ENCODE results near the gene IGSF9. TPM values are rescaled to one million over a fixed set of nuclear protein-coding genes. Genes with fewer than 3 reads are reported as not detected.
A peak's percentile ranks its signal among the peaks of the same experiment; 100 is the strongest.

IGSF9 gene
- total and polyA plus RNA-seq, 8 donors, result 0.83 to 5.4 (median 2.0) TPM

DNA sequence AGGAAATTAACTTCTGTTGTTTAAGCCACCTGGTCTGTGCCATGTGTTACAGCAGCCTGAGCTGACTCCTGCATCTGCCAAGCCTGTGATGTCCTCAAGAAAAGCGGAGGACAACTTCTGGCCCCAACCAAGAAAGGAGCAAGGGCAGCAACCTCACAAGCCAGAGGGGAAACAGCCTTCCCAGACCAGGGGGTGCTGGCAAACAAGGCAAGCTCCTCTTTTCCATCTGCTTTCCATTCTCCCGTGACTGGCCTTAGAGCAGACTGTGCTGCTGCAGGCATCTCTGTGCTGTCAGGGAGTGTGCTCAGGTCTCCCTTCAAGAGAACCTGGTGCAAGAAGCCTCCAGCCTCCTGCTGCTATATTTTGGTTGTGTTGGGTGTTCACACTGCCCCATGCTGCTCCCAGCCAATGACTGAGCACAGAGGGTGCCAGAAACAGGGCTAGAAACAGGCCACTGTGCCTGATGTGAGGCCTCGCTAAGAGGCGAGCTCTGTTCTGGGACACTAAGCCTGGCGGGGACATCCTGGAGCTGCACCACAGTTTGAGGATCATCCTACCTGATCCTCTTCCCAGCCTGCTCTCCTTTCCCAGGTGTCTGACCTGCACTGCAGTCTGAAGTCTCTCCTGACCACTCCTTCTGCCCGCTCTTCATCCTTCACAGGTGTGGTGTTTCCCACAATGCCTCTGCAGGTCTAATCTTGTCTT is 36.1 kb upstream of the IGSF9 start:
- no peak overlapping the region for H3K27ac ChIP-seq
- no peaks in the 10 kb centered on the region for H3K9me3 ChIP-seq
- ATAC-seq (no peak), FAIRE-seq (no peak), DNase-seq (peak in 1 of 6 donors; percentile 2)
- H3K27me3 ChIP-seq, result no peaks in the 10 kb centered on the region
- 92 to 94% methylated on average over 6 of the region's 6 CpGs for WGBS, 2 donors
- no peak overlapping the region for H3K4me3 ChIP-seq
- H3K36me3 ChIP-seq, result no peaks in the 10 kb centered on the region
- H3K4me1 ChIP-seq, result no peaks in the 10 kb centered on the region
- intact Hi-C loops (cut with DNase I), result no loop called here
- TF ChIP-seq, protein P1, sequence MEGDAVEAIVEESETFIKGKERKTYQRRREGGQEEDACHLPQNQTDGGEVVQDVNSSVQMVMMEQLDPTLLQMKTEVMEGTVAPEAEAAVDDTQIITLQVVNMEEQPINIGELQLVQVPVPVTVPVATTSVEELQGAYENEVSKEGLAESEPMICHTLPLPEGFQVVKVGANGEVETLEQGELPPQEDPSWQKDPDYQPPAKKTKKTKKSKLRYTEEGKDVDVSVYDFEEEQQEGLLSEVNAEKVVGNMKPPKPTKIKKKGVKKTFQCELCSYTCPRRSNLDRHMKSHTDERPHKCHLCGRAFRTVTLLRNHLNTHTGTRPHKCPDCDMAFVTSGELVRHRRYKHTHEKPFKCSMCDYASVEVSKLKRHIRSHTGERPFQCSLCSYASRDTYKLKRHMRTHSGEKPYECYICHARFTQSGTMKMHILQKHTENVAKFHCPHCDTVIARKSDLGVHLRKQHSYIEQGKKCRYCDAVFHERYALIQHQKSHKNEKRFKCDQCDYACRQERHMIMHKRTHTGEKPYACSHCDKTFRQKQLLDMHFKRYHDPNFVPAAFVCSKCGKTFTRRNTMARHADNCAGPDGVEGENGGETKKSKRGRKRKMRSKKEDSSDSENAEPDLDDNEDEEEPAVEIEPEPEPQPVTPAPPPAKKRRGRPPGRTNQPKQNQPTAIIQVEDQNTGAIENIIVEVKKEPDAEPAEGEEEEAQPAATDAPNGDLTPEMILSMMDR (IDR thresholded peaks at IDR 0.05), result no peak

DNA sequence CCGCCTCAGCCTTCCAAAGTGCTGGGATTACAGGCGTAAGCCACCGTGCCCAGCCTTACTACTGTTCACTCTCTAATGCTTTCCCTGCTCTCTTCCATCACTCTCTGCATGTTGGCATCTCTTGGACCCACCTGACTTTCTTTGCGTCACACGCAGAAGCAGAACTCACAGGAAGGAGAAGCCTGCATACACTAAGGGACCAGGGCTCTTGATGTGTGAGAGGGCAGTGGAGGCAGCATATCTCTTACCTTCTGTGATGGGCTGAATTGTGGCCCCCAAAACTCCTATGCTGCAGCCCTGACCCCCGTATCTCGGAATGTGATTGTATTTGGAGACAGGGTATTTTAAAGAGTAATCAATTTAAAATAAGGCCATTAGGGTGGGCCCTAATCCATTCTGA is 35.4 kb upstream of the IGSF9 start:
- Histone ChIP-seq H3K27me3 (no peaks in the 10 kb centered on the region), H3K9me3 (no peaks in the 10 kb centered on the region), H3K4me3 (no peak overlapping the region), H3K4me1 (no peaks in the 10 kb centered on the region), H3K36me3 (no peaks in the 10 kb centered on the region), H3K27ac (no peak overlapping the region)
- no peak for FAIRE-seq
- TF ChIP-seq, protein P1 (IDR thresholded peaks at IDR 0.05), result no peak
- ATAC-seq, result no peak
- intact Hi-C loops (cut with DNase I), result no loop called here
- peak in 1 of 6 donors; percentile 2 for DNase-seq
- 82 to 92% methylated on average over 7 of the region's 7 CpGs for WGBS, 2 donors

GRCh38 chr1:159980076-159980475 is 34.7 kb upstream of the IGSF9 start:
- no peak for FAIRE-seq
- Histone ChIP-seq H3K27me3 (no peaks in the 10 kb centered on the region), H3K4me1 (no peaks in the 10 kb centered on the region), H3K9me3 (no peaks in the 10 kb centered on the region), H3K36me3 (no peaks in the 10 kb centered on the region), H3K4me3 (no peak overlapping the region), H3K27ac (no peak overlapping the region)
- TF ChIP-seq, protein P1 (IDR thresholded peaks at IDR 0.05), result no peak
- no peak for ATAC-seq
- peak in 1 of 6 donors; percentile 1 for DNase-seq
- 67% methylated on average over 6 of the region's 6 CpGs for WGBS, 2 donors
- intact Hi-C loops (cut with DNase I), result no loop called here

- no peaks in the 10 kb centered on the region for H3K9me3 ChIP-seq
- no peaks in the 10 kb centered on the region for H3K27me3 ChIP-seq
- TF ChIP-seq, protein P1 (IDR thresholded peaks at IDR 0.05), result no peak
- DNase-seq (no peak), ATAC-seq (no peak), FAIRE-seq (peak; percentile 37)
- H3K4me3 ChIP-seq, result no peak overlapping the region
- intact Hi-C loops (cut with DNase I), result no loop called here
- no peaks in the 10 kb centered on the region for H3K4me1 ChIP-seq
- no peaks in the 10 kb centered on the region for H3K36me3 ChIP-seq
- WGBS, 2 donors, result 61 to 75% methylated on average over 3 of the region's 3 CpGs
- H3K27ac ChIP-seq, result no peak overlapping the region
Observed at GRCh38 chr1:159979257-159979656, 33.8 kb upstream of the IGSF9 start.

GRCh38 chr1:159978107-159978398 is 32.6 kb upstream of the IGSF9 start:
- no peaks in the 10 kb centered on the region for H3K9me3 ChIP-seq
- H3K4me1 ChIP-seq, result no peaks in the 10 kb centered on the region
- DNase-seq, result no peak
- H3K4me3 ChIP-seq, result no peak overlapping the region
- no peaks in the 10 kb centered on the region for H3K27me3 ChIP-seq
- 71 to 73% methylated on average over 2 of the region's 2 CpGs for WGBS, 2 donors
- TF ChIP-seq, protein P1 (IDR thresholded peaks at IDR 0.05), result no peak
- no peaks in the 10 kb centered on the region for H3K36me3 ChIP-seq
- FAIRE-seq, result no peak
- no peak overlapping the region for H3K27ac ChIP-seq
- intact Hi-C loops (cut with DNase I), result no loop called here
- no peak for ATAC-seq
